Measurements from ENCODE around the gene CTAG2. TPM values are rescaled to one million over a fixed set of nuclear protein-coding genes. Genes with fewer than 3 reads are reported as not detected.
"Not testable (repeated sequence)": the region's sequence is repeated elsewhere in the genome, so short reads cannot be mapped to it uniquely, and the experiment has no call there.

The CTAG2 gene
- not detected for total RNA-seq

GRCh38 chrX:154653413-154653812, at the start of gene CTAG2:
Gene CTAG2 (minus strand): TSS chrX:154653579. CDS start chrX:154653515, 64 bp downstream.
- TF ChIP-seq CTCF (IDR thresholded peaks at IDR 0.05; ENCODE audit: low read depth): not testable (repeated sequence)

GRCh38 chrX:154698630-154699248, 45.4 kb upstream of the CTAG2 start:
- TF ChIP-seq CTCF (IDR thresholded peaks at IDR 0.05; ENCODE audit: low read depth): no peak

- no peak for TF ChIP-seq CTCF (IDR thresholded peaks at IDR 0.05; ENCODE audit: low read depth)
Measured at GRCh38 chrX:154696676-154697045, 43.3 kb upstream of the CTAG2 start.

GRCh38 chrX:154695911-154696675, 42.7 kb upstream of the CTAG2 start:
- TF ChIP-seq CTCF (IDR thresholded peaks at IDR 0.05; ENCODE audit: low read depth): no peak

- TF ChIP-seq CTCF (IDR thresholded peaks at IDR 0.05; ENCODE audit: low read depth): no peak
Measured at GRCh38 chrX:154693394-154693793, 40.0 kb upstream of the CTAG2 start.

GRCh38 chrX:154661899-154662298, 8.5 kb upstream of the CTAG2 start:
- no peak for TF ChIP-seq CTCF (IDR thresholded peaks at IDR 0.05; ENCODE audit: low read depth)

GRCh38 chrX:154661170-154661569, 7.8 kb upstream of the CTAG2 start:
- TF ChIP-seq CTCF (IDR thresholded peaks at IDR 0.05; ENCODE audit: low read depth): no peak

Data from subcutaneous adipose tissue (tissue), 4 donors.